Skin of body (tissue), 2 donors: ENCODE data around the gene CAMSAP2. TPM values are rescaled to one million over a fixed set of nuclear protein-coding genes. Genes with fewer than 3 reads are reported as not detected.

Experiments
- DNase-seq: peaks from one replicate; lab custom pipeline; 2025; lab: John Stamatoyannopoulos, UW
- total RNA-seq: library from RNA; depleted of rRNA; stranded (reverse); fragments of >200 nt; gene quantifications from one replicate; pipeline ENCODE4 v1.2.3, GENCODE V29; 2014

CAMSAP2 gene
- total RNA-seq, 1 donor from 2014 or later = 36.9 TPM

GRCh38 chr1:200877010-200877409 is 138.3 kb downstream of the CAMSAP2 start:
- no peak for DNase-seq

DNA sequence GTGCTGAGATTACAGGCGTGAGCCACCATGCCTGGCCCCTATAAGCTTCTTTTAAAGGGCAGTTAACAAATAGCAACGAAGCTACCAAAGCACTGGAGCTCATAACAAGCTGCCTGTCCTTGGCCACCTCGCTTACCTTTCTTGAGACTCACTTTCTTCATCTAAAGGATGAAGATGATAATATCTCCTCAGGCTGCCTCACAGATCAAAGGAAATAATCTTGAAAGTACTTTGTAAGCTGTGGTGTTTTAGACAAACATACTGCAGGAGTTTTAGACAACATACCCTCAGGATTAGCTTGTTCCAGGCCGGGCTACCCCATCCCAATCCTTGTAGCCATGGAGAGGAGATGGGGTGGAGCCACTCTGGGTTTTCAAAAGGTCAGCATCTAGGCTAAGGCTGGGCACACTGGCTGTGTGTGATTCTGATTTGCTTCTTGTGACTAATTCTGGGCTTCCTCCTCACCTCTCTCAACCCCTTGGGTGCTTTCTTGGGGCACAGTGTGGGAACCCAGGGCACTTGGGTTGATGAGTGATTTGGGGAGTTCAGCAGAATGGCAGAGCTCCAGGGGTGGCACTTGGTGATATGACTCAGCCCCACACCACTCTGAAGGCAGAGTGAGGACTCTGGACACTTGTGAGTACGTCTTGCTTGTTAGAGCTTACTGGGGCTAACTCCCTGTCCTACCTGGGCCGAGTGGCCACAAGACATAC is 139.3 kb downstream of the CAMSAP2 start:
- no peak for DNase-seq

GRCh38 chr1:200880212-200880611 is 141.5 kb downstream of the CAMSAP2 start:
- no peak for DNase-seq

- no peak for DNase-seq
Observed at GRCh38 chr1:200883118-200883517, 144.4 kb downstream of the CAMSAP2 start.

- DNase-seq = no peak
Observed at GRCh38 chr1:200885623-200886402, 147.1 kb downstream of the CAMSAP2 start.

GRCh38 chr1:200886594-200886993 is 147.9 kb downstream of the CAMSAP2 start:
- DNase-seq = no peak

- no peak for DNase-seq
Observed at GRCh38 chr1:200887036-200887435, 148.3 kb downstream of the CAMSAP2 start.

DNA sequence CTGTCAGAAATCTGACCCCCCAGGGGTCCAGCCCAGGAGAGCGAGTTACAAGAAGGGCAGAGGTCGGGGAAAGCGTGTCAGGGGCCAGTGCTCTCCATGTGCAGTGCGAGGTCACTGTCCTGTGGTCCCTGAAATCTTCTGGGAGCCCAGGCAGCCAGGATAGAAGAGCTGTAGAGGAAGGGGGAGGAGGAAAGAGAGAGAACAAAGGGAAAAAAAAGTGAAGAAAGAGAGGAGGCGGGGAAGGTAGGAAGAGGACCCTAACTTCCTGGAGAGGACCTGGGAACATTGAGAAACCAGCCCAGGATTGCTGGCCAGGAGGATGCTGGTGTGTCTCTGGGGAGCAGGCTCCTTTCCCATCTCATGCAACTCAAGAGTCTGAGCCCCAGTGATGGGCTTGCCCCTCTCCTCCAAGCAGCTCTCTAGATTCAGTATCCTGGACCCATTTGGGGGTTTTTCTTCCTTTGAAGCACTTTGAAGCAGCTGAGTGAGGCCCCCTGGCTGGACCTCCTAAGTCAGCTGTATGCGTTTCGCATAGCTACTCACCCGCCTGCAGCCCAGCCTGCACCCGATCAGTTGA is 149.2 kb downstream of the CAMSAP2 start:
- DNase-seq = no peak

- no peak for DNase-seq
Observed at GRCh38 chr1:200888349-200888838, 149.7 kb downstream of the CAMSAP2 start.

- DNase-seq = no peak
Observed at GRCh38 chr1:200889571-200889970, 150.9 kb downstream of the CAMSAP2 start.

DNA sequence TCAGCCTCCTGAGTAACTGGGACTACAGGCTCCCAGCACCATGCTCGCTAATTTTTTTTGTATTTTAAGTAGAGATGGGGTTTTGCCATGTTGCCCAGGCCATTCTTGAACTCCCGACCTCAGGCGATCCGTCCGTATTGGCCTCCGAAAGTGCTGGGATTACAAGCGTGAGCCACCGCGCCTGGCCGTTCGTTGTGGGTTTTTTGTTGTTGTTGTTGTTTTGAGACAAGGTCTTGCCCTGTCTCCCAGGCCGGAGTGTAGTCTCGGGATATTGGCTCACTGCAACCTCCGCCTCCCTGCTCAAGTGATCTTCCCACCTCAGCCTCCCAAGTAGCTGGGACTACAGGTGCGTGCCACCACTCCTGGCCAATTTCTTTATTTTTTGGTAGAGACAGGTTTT is 151.3 kb downstream of the CAMSAP2 start:
- no peak for DNase-seq

- DNase-seq = peak; percentile 19
Observed at GRCh38 chr1:200890818-200891773, 152.4 kb downstream of the CAMSAP2 start.

DNA sequence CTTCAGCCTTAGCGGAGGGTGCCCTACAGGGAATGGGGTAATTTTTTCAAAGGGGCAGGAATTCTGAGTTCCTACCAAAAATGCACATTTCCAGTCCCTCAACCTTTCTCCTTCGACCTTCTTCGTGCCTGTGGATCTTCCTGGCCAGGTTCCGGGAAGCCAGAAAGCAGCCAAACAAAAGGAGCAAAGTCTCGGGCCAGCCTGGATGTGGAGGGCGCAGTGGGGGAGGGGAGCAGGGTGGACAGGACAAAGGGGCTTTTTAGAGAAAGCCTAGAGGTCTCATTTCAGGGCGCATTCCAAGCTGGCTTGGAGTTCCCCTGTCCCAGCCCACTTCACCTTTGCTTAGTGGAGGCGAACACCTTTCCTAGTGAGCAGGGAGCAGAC is 153.1 kb downstream of the CAMSAP2 start:
- no peak for DNase-seq

DNA sequence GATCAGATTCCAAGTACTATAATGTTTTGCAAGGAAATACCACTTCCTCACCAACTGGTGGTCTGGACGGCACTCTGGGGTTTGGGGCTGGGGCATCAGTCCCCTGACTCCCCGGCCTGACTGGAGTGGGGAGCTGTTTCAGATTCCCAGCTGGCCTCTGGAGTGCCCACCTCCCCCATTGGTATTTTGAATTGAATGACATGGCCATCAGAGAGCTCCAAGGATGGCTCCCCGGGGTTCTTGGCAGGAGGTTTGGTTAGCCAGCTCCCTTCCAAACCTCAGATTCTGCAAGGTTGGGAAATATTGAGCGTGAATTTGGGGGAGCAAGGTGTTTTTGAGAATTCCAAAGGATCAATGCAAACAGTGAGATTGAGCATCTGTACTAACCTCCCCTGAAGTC is 153.9 kb downstream of the CAMSAP2 start:
- no peak for DNase-seq

GRCh38 chr1:200892958-200893357 is 154.3 kb downstream of the CAMSAP2 start:
- DNase-seq = no peak

- no peak for DNase-seq
Observed at GRCh38 chr1:200893411-200893901, 154.8 kb downstream of the CAMSAP2 start.

DNA sequence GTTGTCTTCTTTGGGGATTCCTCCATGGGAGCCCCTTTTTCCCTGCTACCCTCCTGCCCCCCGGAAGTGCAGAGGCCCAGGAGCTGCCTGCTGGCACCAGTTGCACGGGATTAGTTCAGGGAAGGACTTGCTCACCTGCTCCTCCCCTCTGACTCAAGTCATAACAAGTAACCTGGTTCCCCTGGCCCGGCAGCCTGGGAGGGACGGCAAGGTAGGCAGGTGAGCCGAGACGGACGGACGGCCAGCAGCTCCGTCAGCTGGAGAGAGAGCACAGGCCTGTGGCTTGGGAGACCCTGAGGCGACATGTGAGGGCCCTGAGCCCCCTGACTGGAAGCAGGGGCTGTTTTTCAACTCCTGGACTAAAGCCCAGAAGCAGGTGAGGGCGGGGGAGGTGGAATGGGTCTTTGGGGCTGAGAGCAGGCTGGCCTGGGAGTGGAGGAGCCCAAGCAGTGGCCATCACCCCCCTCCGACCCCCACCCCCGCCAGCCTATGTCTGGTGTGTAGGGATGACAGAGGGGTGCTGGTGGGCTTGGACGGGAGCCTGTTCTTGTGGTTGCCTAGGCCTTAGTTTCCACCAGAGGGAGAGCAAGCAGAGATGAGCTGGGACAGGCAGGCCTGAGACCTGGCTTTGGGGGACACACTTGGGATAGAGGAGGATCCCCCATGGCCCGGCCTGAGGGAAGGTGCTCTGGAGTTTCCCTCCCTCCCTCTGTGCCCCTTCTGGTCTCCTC is 156.2 kb downstream of the CAMSAP2 start, which contains the start of gene INAVA:
Gene INAVA, plus strand, starts transcription at position 189 of the 731 bp plus-strand sequence. CDS start 3,501 bp downstream, outside the sequence.
- no peak for DNase-seq

- no peak for DNase-seq
Observed at GRCh38 chr1:200895443-200895789, 156.7 kb downstream of the CAMSAP2 start.

DNA sequence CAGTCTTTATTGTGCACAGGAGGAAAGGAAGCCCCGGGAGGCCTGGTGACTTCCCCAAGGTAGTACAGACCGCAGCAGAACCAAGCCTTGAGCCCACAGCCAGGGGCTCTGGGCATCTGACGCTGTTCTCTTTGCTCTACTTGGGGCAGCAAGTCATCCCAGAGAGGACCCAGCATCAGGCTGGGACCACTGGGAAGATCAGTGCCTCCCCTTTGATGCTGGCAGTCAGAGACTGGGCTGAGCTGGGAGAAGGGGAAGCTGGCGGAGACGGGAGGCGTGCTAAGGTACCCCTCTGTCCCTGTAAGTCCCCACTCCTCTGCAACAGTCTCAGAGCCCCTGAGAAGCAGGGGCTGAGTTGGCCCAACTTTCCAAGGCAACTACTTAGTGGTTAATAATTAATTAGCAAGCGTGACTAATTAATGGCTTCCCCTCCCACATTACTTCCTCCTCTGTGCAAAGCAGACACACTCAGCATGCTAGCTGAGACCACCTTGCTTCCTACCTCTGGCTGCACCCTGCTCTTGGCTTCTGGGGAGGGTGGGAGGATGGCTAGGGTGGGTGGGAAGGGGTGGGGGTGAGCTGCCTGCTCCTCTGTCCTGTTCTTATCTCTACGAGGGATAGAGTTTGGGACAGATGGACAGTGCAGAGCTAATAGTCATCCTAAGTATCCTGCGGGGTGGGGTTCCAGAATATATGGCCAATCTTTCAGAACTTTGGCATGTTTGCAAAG is 157.3 kb downstream of the CAMSAP2 start:
- no peak for DNase-seq
